DMS153 treated with DMSO at 0.1 percent for 48 hours (cell line): ENCODE data around the gene OR10A3.

ENCODE experiments used
- DNase-seq: peaks from one replicate; lab custom pipeline; 2025; ENCODE audit not compliant: unreplicated experiment; lab: John Stamatoyannopoulos, UW

Gene OR10A3

DNA sequence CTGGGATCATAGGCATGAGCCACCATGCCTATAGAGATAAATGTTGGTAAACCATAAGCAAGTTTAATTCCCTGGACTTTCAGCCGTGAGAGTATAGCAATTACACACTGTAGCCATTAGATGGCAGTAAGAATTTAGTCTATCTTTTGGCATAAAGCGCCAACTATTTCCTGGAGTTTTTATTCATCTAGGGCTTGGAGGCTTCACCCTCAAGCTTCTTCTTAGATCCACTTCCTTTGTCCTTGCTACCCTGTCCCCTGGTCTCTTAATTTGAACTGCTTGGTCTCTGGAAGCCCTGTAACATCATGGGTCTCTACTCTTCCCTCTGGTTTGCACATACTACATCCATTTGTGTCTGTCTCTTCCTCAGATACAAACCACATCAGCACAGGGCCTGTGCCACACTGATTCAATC, 48.7 kb downstream of the OR10A3 start:
- DNase-seq, result peak; percentile 44

DNA sequence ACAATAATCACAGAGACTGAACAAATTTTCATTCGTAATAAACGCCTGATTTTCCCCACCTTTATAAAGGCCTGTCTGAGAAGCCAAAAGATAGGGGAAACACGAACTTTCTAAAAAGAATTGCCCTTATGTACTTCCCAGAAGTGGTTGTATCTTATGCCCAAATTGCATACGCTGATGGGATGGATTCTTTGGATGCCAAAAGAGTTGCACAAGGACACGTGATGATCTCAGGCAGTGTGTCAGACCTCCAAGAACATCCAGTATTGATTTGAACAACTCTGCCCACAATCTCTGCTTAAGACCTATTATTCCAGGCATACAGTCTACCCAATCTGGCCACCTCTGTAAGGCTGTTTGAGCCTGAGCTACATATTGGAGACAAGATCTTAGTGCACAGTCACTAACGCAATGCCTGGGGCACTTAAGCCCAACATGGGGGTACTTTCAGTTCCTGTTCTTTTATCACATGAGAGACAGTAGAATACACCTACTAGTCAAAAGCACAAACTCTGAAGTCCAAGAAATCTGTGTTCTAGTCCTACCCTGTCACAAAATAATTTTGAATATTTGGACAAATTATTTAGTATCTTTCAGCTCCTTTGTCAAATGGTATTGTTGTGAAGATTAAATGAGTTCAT, 49.3 kb downstream of the OR10A3 start:
- DNase-seq, result no peak

DNA sequence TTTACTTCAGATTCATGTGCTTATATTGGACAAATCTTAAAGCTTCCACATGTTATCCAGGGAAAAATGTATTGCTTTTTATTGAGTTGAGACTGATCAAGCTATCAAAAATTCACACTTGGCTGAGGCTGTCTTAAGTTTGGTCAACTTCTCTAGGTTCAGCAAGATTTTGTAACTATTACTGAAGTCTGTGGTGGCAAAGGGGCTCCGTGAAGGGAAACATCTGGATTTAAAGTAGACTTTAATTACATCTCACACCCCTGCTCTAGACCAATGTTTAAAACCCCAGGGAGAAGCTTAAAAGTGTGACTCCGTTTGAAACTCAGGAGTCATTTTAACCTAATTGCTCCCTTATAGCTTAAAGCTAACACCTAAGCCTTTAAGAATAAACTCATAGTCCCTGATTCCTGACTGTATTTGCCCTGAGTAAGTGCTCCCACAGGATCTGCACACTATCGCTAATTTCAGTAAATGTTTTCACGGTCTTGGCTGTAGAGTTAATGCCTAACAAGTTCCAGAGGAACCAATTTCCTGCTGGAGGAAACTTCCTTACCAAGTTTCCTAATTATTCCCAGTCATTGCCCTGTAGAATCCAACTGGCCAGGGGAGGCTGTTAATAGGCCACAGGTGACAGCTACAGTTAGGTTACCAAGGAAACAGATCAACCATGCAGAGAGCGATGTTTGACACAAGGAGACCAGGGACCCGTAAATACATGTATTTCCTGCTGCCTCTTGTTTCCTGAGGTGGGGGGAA, 50.9 kb downstream of the OR10A3 start:
- DNase-seq, result no peak

DNA sequence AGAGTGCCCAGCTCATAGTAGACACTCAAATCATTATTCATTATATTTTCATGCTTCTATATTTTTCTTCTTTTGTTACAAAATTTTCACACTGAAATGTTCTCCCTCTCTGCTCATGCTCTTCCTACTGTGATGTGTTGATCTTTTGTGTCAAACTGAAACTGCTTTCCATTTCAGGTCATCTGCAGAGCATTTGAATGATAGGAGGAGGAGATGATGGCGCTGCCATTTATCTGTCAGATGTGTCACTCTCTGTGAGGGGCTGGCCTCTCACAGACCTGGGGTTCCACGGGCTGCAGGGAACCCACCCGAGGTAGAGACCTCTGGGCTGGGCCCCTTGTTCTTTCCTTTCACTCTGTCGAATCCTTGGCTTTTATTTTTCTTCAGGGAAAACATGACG, 51.5 kb downstream of the OR10A3 start:
- no peak for DNase-seq
